Occipital lobe (tissue), 2 donors: ENCODE data around the gene CNTNAP2. TPM values are rescaled to one million over a fixed set of nuclear protein-coding genes. Genes with fewer than 3 reads are reported as not detected.
A peak's percentile ranks its signal among the peaks of the same experiment; 100 is the strongest.

Source experiments
- DNase-seq: peaks from one replicate; lab custom pipeline; 2025; lab: John Stamatoyannopoulos, UW
- total RNA-seq: library from RNA; depleted of rRNA; stranded (reverse); fragments of >200 nt; gene quantifications from one replicate; pipeline ENCODE4 v1.2.3, GENCODE V29; 2014

The CNTNAP2 gene
- total RNA-seq, 1 donor from 2014 or later: 37.3 TPM

GRCh38 chr7:148380596-148381419, 2264.2 kb downstream of the CNTNAP2 start:
- no peak for DNase-seq

- no peak for DNase-seq
Measured at GRCh38 chr7:148382596-148382995, 2266.0 kb downstream of the CNTNAP2 start.

- no peak for DNase-seq
Measured at GRCh38 chr7:148383651-148384050, 2267.1 kb downstream of the CNTNAP2 start.

- peak; percentile 36 for DNase-seq
Measured at GRCh38 chr7:148385009-148385682, 2268.5 kb downstream of the CNTNAP2 start.

GRCh38 chr7:148390381-148390780, 2273.8 kb downstream of the CNTNAP2 start:
- no peak for DNase-seq

- no peak for DNase-seq
Measured at GRCh38 chr7:148391591-148391990, 2275.0 kb downstream of the CNTNAP2 start.

GRCh38 chr7:148394582-148394981, 2278.0 kb downstream of the CNTNAP2 start:
- DNase-seq: no peak

GRCh38 chr7:148395352-148395811, 2278.8 kb downstream of the CNTNAP2 start:
- no peak for DNase-seq

- no peak for DNase-seq
Measured at GRCh38 chr7:148395990-148396716, 2279.6 kb downstream of the CNTNAP2 start.

- no peak for DNase-seq
Measured at GRCh38 chr7:148397056-148397455, 2280.5 kb downstream of the CNTNAP2 start.

- no peak for DNase-seq
Measured at GRCh38 chr7:148397551-148397950, 2280.9 kb downstream of the CNTNAP2 start.

GRCh38 chr7:148397985-148398384, 2281.4 kb downstream of the CNTNAP2 start:
- no peak for DNase-seq

- DNase-seq: no peak
Measured at GRCh38 chr7:148398844-148399365, 2282.3 kb downstream of the CNTNAP2 start.

- DNase-seq: no peak
Measured at GRCh38 chr7:148400101-148400500, 2283.5 kb downstream of the CNTNAP2 start.

GRCh38 chr7:148402159-148402558, 2285.6 kb downstream of the CNTNAP2 start:
- DNase-seq: no peak

GRCh38 chr7:148403466-148403993, 2286.9 kb downstream of the CNTNAP2 start:
- DNase-seq: no peak

GRCh38 chr7:148408307-148408706, 2291.7 kb downstream of the CNTNAP2 start:
- DNase-seq: no peak

GRCh38 chr7:148410905-148411304, 2294.3 kb downstream of the CNTNAP2 start:
- no peak for DNase-seq

GRCh38 chr7:148412691-148413090, 2296.1 kb downstream of the CNTNAP2 start:
- no peak for DNase-seq

GRCh38 chr7:148419856-148420832, 2303.5 kb downstream of the CNTNAP2 start:
- no peak for DNase-seq
